NT2/D1 (cell line): ENCODE data around the gene LRMDA.

ENCODE experiments used
- SUZ12 ChIP-seq: IDR thresholded peaks from 2 replicates; pipeline ENCODE4 v1.6.1; 2011; ENCODE audit not compliant: insufficient read length, insufficient read depth; ENCODE audit errors: extremely low read depth
- YY1 ChIP-seq: IDR thresholded peaks from 2 replicates; pipeline ENCODE4 v1.6.1; 2011; ENCODE audit not compliant: insufficient read length, insufficient read depth
- ZNF274 ChIP-seq: IDR thresholded peaks from 2 replicates; pipeline ENCODE4 v1.6.1; 2011; ENCODE audit warnings: mild to moderate bottlenecking, low read depth, low read length

DNA sequence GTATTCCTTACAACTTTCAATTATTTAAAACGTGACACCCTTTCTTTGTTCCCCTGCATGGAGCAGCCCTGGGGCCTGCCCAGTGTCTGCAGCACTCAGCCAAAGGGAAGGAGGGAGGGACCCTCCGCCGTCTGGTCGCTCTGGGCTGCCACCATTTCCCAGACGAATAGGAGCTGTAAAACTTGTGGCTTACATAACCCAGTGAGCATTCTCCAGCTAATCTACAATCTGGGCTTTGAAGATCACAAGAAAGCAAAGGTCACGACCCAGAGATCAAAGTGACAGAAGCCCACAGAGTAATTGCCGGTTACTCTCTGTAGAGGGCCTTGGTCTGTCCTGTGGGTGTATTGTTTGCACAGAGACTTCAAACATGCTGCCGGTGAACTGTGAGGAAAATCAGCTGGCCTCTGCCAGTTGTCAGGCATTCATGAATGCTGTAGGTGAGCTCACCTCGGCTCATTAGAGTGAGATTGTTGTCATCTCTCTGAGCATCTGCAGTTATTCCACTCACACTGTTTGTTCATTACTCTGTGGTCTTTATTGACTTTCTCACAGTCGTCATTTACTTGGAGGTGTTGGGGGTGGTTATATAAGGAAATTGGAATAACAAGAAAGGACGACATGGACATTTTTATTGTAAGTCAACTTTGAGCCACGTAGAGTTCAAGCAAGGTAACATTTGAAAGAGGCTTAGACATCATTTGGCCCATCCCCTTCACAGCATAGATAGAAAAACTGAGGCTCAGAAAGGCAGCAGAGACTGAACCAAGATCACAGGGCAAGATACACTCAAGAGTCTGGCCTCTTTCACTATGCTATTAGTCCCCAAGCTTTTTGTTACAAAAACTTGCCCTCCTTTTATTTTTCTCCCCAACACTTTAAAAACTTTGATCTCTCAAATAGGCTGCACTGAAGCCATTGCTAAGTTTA is 619.8 kb downstream of the LRMDA start:
- TF ChIP-seq SUZ12 (no peak), YY1 (no peak), ZNF274 (no peak)
